ENCODE results near the gene ACOT7. TPM values are rescaled to one million over a fixed set of nuclear protein-coding genes. Genes with fewer than 3 reads are reported as not detected.

The ACOT7 gene
- total and polyA plus RNA-seq, 2 of the 13 experiments (the other 11 are each of a cell fraction or from before 2014, with no cell fraction given), result 33.0 to 55.8 TPM

- no peak for TF ChIP-seq ETS1 (CRISPR knock-in tag; IDR thresholded peaks at IDR 0.05)
- TF ChIP-seq TAF15 (IDR thresholded peaks at IDR 0.05; ENCODE audit: low read depth, low read length, poor library complexity, severe bottlenecking), result no peak
- TF ChIP-seq HOXD1 (CRISPR knock-in tag; IDR thresholded peaks at IDR 0.05), result no peak
- ChIA-PET CTCF (ENCODE audit: low intra/inter-chr PET ratio, low total read pairs) (no interaction called here), POLR2A (no interaction called here)
- no peak overlapping the region for H3K4me2 ChIP-seq (ENCODE audit: low read depth, low read length)
- no peak overlapping the region for H3K27ac ChIP-seq (ENCODE audit: extremely low read length, insufficient read depth, low read length)
- H3K4me3 ChIP-seq (replicated peaks in 1 of 3; ENCODE audit: insufficient read depth in 1 of 3, low read depth in 2 of 3, low read length in 3 of 3), result no peak overlapping the region
- in situ Hi-C loops (cut with HindIII; ENCODE audit: extremely low pct_ligation_motif_present, low pct_unique_long_range_greater_than_20kb) (no loop called here), intact Hi-C loops (cut with micrococcal nuclease; ENCODE audit: unreplicated experiment) (no loop called here)
- H3K9me3 ChIP-seq (ENCODE audit: low read length), result no peaks in the 10 kb centered on the region
- 96% methylated on average over 9 of the region's 12 CpGs for WGBS (ENCODE audit: low lambda C conversion rate)
- H4K20me1 ChIP-seq (ENCODE audit: insufficient read depth, low read length), result no peaks in the 10 kb centered on the region
- H3K36me3 ChIP-seq (replicated peaks in 1 of 2; ENCODE audit: control insufficient read depth in 1 of 2, insufficient read depth in 2 of 2, low read length in 2 of 2), result 0 out of 5 replicates have a peak, but pooled peaks cover 1 to 6% of the 10 kb centered on the region in 2 experiments
- no peaks in the 10 kb centered on the region for H3K27me3 ChIP-seq (ENCODE audit: control insufficient read depth in 1 of 2, insufficient read depth in 2 of 2, low read length in 2 of 2)
- H3K4me1 ChIP-seq (ENCODE audit: insufficient read depth, low read length), result no peaks in the 10 kb centered on the region
- no peak overlapping the region for H3K9ac ChIP-seq (ENCODE audit: insufficient read depth, low read depth, low read length)
- no peaks in the 10 kb centered on the region for H3K79me2 ChIP-seq (ENCODE audit: insufficient read depth, low read length)
- DNase-seq (ENCODE audit: low spot score), result no peak
- ATAC-seq, result no peak
- no TSS peak for BruUV-seq (replicated peaks)
- FAIRE-seq, result no peak
- H2AFZ ChIP-seq (ENCODE audit: low read length), result no peak overlapping the region
These were observed 122.0 kb downstream of the ACOT7 start for GRCh38 chr1:6271554-6271953.

- H3K79me2 ChIP-seq (ENCODE audit: insufficient read depth, low read length), result no peaks in the 10 kb centered on the region
- no peak for ATAC-seq
- no peak overlapping the region for H3K4me2 ChIP-seq (ENCODE audit: low read depth, low read length)
- intact Hi-C loops (cut with micrococcal nuclease; ENCODE audit: unreplicated experiment) (no loop called here), in situ Hi-C loops (cut with HindIII; ENCODE audit: extremely low pct_ligation_motif_present, low pct_unique_long_range_greater_than_20kb) (no loop called here)
- no peaks in the 10 kb centered on the region for H3K9me3 ChIP-seq (ENCODE audit: low read length)
- TF ChIP-seq CSRNP2 (CRISPR knock-in tag; conservative IDR thresholded peaks at IDR 0.05; ENCODE audit: low read depth), result no peak
- no peak for TF ChIP-seq ZBTB49 (CRISPR knock-in tag; IDR thresholded peaks at IDR 0.05; ENCODE audit: borderline replicate concordance)
- TF ChIP-seq ZNF558 (CRISPR knock-in tag; IDR thresholded peaks at IDR 0.05; ENCODE audit: borderline replicate concordance), result no peak
- no peak for TF ChIP-seq ZNF136 (CRISPR knock-in tag; IDR thresholded peaks at IDR 0.05; ENCODE audit: low read depth)
- TF ChIP-seq ZNF674 (CRISPR knock-in tag; IDR thresholded peaks at IDR 0.05; ENCODE audit: low read depth), result no peak
- TF ChIP-seq BATF2 (CRISPR knock-in tag; IDR thresholded peaks at IDR 0.05), result no peak
- no peak for TF ChIP-seq RFX1 (IDR thresholded peaks at IDR 0.05)
- no peak for TF ChIP-seq CENPT (CRISPR knock-in tag; IDR thresholded peaks at IDR 0.05; ENCODE audit: low read depth)
- TF ChIP-seq SRSF1 (optimal IDR thresholded peaks at IDR 0.05; ENCODE audit: low read depth, low read length), result no peak
- TF ChIP-seq YEATS2 (CRISPR knock-in tag; IDR thresholded peaks at IDR 0.05; ENCODE audit: borderline replicate concordance), result no peak
- no peak overlapping the region for H2AFZ ChIP-seq (ENCODE audit: low read length)
- no peak overlapping the region for H3K4me3 ChIP-seq (replicated peaks in 1 of 3; ENCODE audit: insufficient read depth in 1 of 3, low read depth in 2 of 3, low read length in 3 of 3)
- H3K4me1 ChIP-seq (ENCODE audit: insufficient read depth, low read length), result no peaks in the 10 kb centered on the region
- no TSS peak for BruUV-seq (replicated peaks)
- H3K36me3 ChIP-seq (replicated peaks in 1 of 2; ENCODE audit: control insufficient read depth in 1 of 2, insufficient read depth in 2 of 2, low read length in 2 of 2), result 0 out of 5 replicates have a peak, but pooled peaks cover 1 to 6% of the 10 kb centered on the region in 2 experiments
- no peak for FAIRE-seq
- H3K9ac ChIP-seq (ENCODE audit: insufficient read depth, low read depth, low read length), result no peak overlapping the region
- H4K20me1 ChIP-seq (ENCODE audit: insufficient read depth, low read length), result no peaks in the 10 kb centered on the region
- CTCF ChIA-PET (ENCODE audit: low intra/inter-chr PET ratio, low total read pairs), result no interaction called here
- WGBS (ENCODE audit: low lambda C conversion rate), result 91% methylated on average over 4 of the region's 4 CpGs
- POLR2A ChIA-PET, result no interaction called here
- H3K27ac ChIP-seq (ENCODE audit: extremely low read length, insufficient read depth, low read length), result no peak overlapping the region
- no peak for DNase-seq (ENCODE audit: low spot score)
- no peaks in the 10 kb centered on the region for H3K27me3 ChIP-seq (ENCODE audit: control insufficient read depth in 1 of 2, insufficient read depth in 2 of 2, low read length in 2 of 2)
These were observed 122.6 kb downstream of the ACOT7 start for GRCh38 chr1:6271006-6271405.

Data from HepG2 (cell line).